Activated naive CD4-positive, alpha-beta T cell treated with anti-CD3 and anti-CD28 coated beads for 36 hours (primary cell): Measurements from ENCODE around the gene SHBG. TPM values are rescaled to one million over a fixed set of nuclear protein-coding genes. Genes with fewer than 3 reads are reported as not detected.
"Not testable (repeated sequence)": the region's sequence is repeated elsewhere in the genome, so short reads cannot be mapped to it uniquely, and the experiment has no call there.

Experiments
- CTCF ChIA-PET: fragments of 350-600 bp; sonication (Branson Sonifier 250); formaldehyde crosslinking; loops from one replicate; lab custom pipeline; 2021; ENCODE audit warnings: antibody characterized with exemption; lab: Charles Lee
- DNase-seq: peaks from one replicate; pipeline ENCODE4 v3.0.0-alpha.2; 2020
- H3K27ac Mint-ChIP-seq: one replicate; pipeline ENCODE4 v1.8.0; 2021; ENCODE audit warnings: mild to moderate bottlenecking, mixed read lengths
- H3K27me3 Mint-ChIP-seq: one replicate; pipeline ENCODE4 v1.8.0; 2021; ENCODE audit warnings: low read depth, mixed read lengths
- H3K36me3 Mint-ChIP-seq: one replicate; pipeline ENCODE4 v1.8.0; 2021; ENCODE audit warnings: low read depth, mixed read lengths
- H3K4me1 Mint-ChIP-seq: one replicate; pipeline ENCODE4 v1.8.0; 2021; ENCODE audit warnings: low read depth, mixed read lengths
- H3K4me3 Mint-ChIP-seq: one replicate; pipeline ENCODE4 v1.8.0; 2021; ENCODE audit warnings: mild to moderate bottlenecking, moderate library complexity, mixed read lengths
- H3K9me3 Mint-ChIP-seq: one replicate; pipeline ENCODE4 v1.8.0; 2021; ENCODE audit warnings: mixed read lengths
- intact Hi-C: fragments of 100-400 bp; cut with micrococcal nuclease; formaldehyde crosslinking; loops from one replicate; pipeline ENCODE4 v1.15.1; 2023
- total RNA-seq, 2 experiments: library from RNA; stranded (reverse); gene quantifications; one replicate each; pipeline ENCODE4 v1.2.3, GENCODE V29; 2021

SHBG gene
- total RNA-seq, 2 experiments from 2014 or later, result not detected

DNA sequence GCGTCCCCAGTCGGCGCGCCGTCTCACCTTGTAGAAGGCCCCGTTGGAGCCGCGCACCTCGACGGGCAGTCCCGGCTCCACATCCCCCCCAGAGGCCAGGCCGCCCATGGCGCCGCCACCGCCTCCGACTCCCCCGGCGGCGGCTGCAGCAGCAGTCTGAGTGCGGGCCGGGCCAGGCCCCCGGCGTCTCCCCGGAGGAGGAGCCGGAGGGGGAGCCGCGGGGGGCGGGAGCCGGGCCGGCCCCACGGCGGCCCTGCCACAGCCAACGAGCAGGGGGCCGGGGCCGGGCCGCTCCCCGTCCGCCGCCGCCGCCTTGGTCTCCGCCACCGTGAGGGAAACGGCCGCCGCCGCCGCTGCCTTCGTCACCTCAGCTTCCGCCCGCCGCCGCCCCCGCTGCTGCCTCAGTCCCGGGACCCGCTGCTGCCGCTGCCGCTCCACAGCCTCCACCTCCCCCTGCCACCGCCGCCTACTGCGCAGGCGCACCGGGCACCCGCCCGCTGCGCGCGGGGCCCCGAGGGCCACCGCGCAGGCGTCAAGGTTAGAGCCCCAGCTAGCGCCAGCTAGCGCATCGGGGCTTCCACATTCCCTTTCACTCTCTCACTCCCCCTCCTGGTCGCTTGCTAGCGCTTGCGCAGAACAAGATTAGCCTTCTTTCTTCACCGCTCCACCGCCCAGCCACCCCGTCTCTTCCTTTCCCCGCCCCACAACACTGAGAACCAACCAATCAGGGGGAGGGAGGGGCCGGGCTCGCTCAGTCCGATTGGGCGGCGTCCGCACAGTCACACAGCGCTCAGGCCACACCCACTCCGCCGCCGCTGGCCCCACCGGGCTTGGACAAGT lies 15.3 kb upstream of the SHBG start, which contains the start of gene FXR2:
FXR2 (minus strand) TSS at position 473 of the 840 bp plus-strand sequence; CDS start at position 108, 365 bp downstream.
- H3K36me3 Mint-ChIP-seq, result peaks cover 2% of the 10 kb centered on the region
- peak; percentile 100 for DNase-seq
- peak within 1 kb of the TSS; percentile 84 for H3K27ac Mint-ChIP-seq
- intact Hi-C loops, result loop anchor here (1.0 to 10.0 kb wide), 15 partner anchors 13 to 540 kb away; partner anchors contain the start of genes ATP1B2, CD68, EIF5A and MPDU1
- peaks cover 32% of the 10 kb centered on the region for H3K4me1 Mint-ChIP-seq
- CTCF ChIA-PET, result interaction anchor here (0.6 to 2.7 kb wide), 10 partner anchors 13 to 259 kb away, joined by 3 to 9 read pairs (median 5); partner anchors contain the start of genes MPDU1, SAT2, SHBG and SOX15
- H3K4me3 Mint-ChIP-seq, result peak within 1 kb of the TSS; percentile 83
- no peaks in the 10 kb centered on the region for H3K27me3 Mint-ChIP-seq
- no peaks in the 10 kb centered on the region for H3K9me3 Mint-ChIP-seq

DNA sequence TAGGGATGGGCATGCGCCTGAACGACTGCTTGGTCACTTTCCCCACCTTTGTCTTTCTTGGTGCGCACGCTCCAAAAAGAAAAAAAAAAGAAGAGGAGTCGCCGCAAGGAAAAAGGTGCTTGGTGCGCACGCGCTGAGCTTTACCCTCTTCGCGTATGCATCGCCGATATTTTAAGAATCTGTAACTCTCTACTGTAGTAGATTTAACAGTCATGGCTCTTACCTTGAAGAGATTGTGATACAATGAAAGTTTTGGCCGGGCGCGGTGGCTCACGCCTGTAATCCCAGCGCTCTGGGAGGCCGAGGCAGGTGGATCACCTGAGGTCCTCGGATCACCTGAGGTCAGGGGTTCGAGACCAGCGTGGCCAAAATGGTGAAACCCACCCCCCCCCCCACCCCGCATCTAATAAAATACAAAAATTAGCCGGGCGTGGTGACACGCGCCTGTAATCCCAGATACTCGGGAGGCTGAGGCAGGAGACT lies 14.6 kb upstream of the SHBG start:
- peaks cover 30% of the 10 kb centered on the region for H3K4me1 Mint-ChIP-seq
- H3K27me3 Mint-ChIP-seq, result no peaks in the 10 kb centered on the region
- CTCF ChIA-PET, result interaction anchor here (0.6 to 2.7 kb wide), 9 partner anchors 12 to 260 kb away, joined by 3 to 9 read pairs (median 7); partner anchors contain the start of genes MPDU1, SAT2, SOX15 and WRAP53
- DNase-seq, result no peak
- peaks cover 2% of the 10 kb centered on the region for H3K36me3 Mint-ChIP-seq
- no peaks in the 10 kb centered on the region for H3K9me3 Mint-ChIP-seq
- H3K27ac Mint-ChIP-seq, result peak overlapping the region; percentile 84
- intact Hi-C loops, result loop anchor here (1.0 to 10.0 kb wide), 14 partner anchors 12 to 539 kb away; partner anchors contain the start of genes ATP1B2, CD68, EIF5A and MPDU1
- peak overlapping the region; percentile 83 for H3K4me3 Mint-ChIP-seq

DNA sequence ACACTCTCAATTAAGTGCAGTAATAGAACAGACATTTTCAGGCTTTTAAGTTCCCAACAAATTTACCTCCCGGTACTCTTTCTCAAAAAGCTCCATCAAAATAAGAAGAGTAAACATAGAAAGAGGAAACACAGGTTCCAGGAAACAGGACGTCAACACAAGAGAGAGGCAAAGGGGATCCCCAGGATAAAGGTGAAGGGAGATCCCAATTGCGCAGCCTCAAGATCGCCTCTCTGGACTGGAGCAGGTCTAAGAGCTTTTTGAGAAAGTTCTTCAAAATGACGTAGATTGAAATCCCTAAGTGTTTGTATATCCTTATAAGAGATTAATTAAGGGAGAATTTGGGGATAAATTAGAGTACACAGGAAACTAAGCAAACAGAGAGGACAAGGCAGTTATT lies 11.3 kb upstream of the SHBG start:
- Mint-ChIP-seq H3K4me1 (peaks cover 2% of the 10 kb centered on the region), H3K4me3 (no peak overlapping the region), H3K27ac (no peak overlapping the region)

DNA sequence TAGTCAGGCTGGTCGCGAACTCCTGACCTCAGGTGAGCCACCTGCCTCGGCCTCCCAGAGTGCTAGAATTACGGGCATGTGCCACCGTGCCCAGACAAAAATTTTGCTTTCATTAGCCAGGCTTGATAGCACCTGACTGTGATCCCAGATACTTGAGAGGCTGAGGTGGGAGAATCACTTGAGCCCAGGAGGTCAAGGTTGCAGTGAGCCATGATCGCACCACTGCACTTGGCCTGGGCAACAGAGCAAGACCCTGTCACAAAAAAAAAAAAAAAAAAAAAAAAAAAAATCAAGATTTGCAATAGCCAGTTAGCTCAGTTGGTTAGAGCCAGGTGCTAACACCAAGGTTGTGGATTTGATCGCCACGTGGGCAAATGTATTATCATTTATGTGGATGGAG lies 9.1 kb upstream of the SHBG start:
- Mint-ChIP-seq H3K36me3 (no peaks in the 10 kb centered on the region), H3K4me1 (no peaks in the 10 kb centered on the region), H3K4me3 (no peak overlapping the region), H3K27me3 (no peaks in the 10 kb centered on the region), H3K27ac (no peak overlapping the region), H3K9me3 (no peaks in the 10 kb centered on the region)
- DNase-seq, result no peak
- intact Hi-C loops, result no loop called here
- CTCF ChIA-PET, result interaction anchor here (0.7 to 1.5 kb wide), 3 partner anchors 10 to 322 kb away, joined by 3 to 4 read pairs (median 3); partner anchors contain the start of gene SHBG

More for the DNA sequence above, 11.3 kb upstream of the SHBG start:
- CTCF ChIA-PET, result interaction anchor here (2.1 kb wide), 1 partner anchor 69 kb away, joined by 6 read pairs; the partner anchor contains the start of genes TP53 and WRAP53
- intact Hi-C loops, result loop anchor here (5.0 to 10.0 kb wide), 2 partner anchors 224 to 536 kb away; partner anchors contain the start of gene PER1
- DNase-seq, result no peak
- no peaks in the 10 kb centered on the region for H3K9me3 Mint-ChIP-seq
- H3K27me3 Mint-ChIP-seq, result no peaks in the 10 kb centered on the region
- no peaks in the 10 kb centered on the region for H3K36me3 Mint-ChIP-seq

DNA sequence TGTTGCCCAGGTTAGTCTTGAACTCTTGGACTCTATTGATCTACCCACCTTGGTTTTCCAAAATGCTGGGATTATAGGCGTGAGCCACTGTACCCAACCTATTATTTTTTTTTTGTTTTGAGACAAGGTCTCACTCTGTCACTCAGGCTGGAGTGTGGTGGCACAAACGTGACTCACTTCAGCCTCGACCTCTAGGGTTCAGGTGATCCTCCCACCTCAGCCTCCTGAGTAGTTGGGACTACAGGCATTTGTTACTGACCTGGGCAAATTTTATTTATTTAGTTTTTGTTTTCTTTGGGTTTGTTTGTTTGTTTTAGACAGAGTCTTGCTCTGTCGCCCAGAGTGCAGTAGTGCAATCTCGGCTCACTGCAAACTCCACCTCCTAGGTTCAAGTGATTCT lies 6.3 kb upstream of the SHBG start:
- peaks cover 7% of the 10 kb centered on the region for H3K4me1 Mint-ChIP-seq
- H3K36me3 Mint-ChIP-seq, result peaks cover 1% of the 10 kb centered on the region

DNA sequence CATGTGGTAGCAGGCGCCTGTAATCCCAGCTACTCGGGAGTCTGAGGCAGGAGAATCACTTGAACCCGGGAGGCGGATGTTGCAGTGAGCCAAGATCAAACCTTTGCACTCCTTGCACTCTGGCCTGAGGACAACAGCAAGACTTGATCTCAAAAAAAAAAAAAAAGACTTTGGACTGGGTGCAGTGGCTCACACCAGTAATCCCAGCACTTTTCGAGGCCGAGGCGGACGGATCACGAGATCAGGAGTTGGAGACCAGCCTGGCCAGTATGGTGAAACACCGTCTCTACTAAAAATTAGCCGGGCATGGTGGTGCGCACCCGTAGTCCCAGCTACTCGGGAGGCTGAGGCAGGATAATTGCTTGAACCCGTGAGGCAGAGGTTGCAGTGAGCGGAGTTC lies 4.2 kb upstream of the SHBG start:
- H3K4me3 Mint-ChIP-seq, H3K4me1 Mint-ChIP-seq, intact Hi-C loops, H3K27ac Mint-ChIP-seq, H3K27me3 Mint-ChIP-seq, H3K36me3 Mint-ChIP-seq, H3K9me3 Mint-ChIP-seq, DNase-seq: not testable (repeated sequence)
- CTCF ChIA-PET, result interaction anchor here (1.1 to 2.7 kb wide), 2 partner anchors 61 to 62 kb away, joined by 4 to 20 read pairs; partner anchors contain the start of gene TP53

More for the DNA sequence above, 6.3 kb upstream of the SHBG start:
- DNase-seq, result no peak
- Mint-ChIP-seq H3K27me3 (no peaks in the 10 kb centered on the region), H3K4me3 (no peak overlapping the region), H3K27ac (no peak overlapping the region), H3K9me3 (no peaks in the 10 kb centered on the region)
- CTCF ChIA-PET, result no interaction called here
- intact Hi-C loops, result no loop called here

DNA sequence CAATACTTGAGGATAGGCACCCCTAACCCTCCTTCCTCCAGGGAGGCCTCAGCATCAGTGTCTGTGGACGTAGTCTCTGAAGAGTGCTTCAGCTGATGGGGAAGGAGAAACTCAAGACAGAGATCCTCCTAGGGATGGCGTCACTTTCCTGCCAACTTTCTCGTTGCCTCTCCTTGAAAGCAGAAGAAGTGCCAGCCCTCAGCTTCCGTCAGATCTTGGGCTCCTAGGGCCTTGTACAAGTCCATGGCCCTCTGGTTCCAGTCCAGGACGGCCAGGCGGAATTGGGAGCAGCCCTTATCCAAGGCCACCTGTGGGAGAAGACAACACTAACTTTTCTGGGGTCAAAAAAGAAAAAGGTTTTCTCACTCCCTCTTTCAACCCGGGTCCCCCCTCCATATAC lies 3.6 kb upstream of the SHBG start:
- peaks cover 7% of the 10 kb centered on the region for H3K4me1 Mint-ChIP-seq
- no peak overlapping the region for H3K27ac Mint-ChIP-seq
- H3K9me3 Mint-ChIP-seq, result no peaks in the 10 kb centered on the region
- intact Hi-C loops, result no loop called here
- H3K4me3 Mint-ChIP-seq, result peak overlapping the region; percentile 88
- no peak for DNase-seq
- CTCF ChIA-PET, result interaction anchor here (1.3 to 2.7 kb wide), 4 partner anchors 12 to 60 kb away, joined by 4 to 20 read pairs (median 8); partner anchors contain the start of genes FXR2, SOX15 and TP53
- H3K27me3 Mint-ChIP-seq, result no peaks in the 10 kb centered on the region
- H3K36me3 Mint-ChIP-seq, result peaks cover 1% of the 10 kb centered on the region

DNA sequence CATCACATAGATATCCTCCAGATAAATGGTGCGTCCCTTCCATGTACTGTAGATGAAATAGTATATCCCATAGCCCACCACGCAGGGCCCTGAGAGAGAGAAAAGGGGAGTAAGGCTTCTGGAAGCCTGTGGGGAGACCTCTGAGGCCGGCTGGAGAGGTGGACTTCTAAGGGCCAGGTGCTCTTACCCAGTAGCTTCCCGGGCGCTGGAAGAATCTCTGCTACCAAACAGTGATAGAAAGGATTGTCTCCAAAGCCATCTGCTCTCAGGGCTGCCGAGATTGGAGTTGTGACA lies 3.0 kb upstream of the SHBG start:
- Mint-ChIP-seq H3K4me3 (peak overlapping the region; percentile 88), H3K9me3 (no peaks in the 10 kb centered on the region), H3K4me1 (peaks cover 7% of the 10 kb centered on the region), H3K36me3 (peaks cover 1% of the 10 kb centered on the region), H3K27me3 (no peaks in the 10 kb centered on the region), H3K27ac (no peak overlapping the region)
- DNase-seq, result no peak
- intact Hi-C loops, result loop anchor here (1.0 kb wide), 1 partner anchor 12 kb away; no protein-coding TSS in a partner anchor
- CTCF ChIA-PET, result interaction anchor here (1.3 to 2.7 kb wide), 4 partner anchors 13 to 60 kb away, joined by 4 to 20 read pairs (median 8); partner anchors contain the start of genes FXR2, SOX15 and TP53

DNA sequence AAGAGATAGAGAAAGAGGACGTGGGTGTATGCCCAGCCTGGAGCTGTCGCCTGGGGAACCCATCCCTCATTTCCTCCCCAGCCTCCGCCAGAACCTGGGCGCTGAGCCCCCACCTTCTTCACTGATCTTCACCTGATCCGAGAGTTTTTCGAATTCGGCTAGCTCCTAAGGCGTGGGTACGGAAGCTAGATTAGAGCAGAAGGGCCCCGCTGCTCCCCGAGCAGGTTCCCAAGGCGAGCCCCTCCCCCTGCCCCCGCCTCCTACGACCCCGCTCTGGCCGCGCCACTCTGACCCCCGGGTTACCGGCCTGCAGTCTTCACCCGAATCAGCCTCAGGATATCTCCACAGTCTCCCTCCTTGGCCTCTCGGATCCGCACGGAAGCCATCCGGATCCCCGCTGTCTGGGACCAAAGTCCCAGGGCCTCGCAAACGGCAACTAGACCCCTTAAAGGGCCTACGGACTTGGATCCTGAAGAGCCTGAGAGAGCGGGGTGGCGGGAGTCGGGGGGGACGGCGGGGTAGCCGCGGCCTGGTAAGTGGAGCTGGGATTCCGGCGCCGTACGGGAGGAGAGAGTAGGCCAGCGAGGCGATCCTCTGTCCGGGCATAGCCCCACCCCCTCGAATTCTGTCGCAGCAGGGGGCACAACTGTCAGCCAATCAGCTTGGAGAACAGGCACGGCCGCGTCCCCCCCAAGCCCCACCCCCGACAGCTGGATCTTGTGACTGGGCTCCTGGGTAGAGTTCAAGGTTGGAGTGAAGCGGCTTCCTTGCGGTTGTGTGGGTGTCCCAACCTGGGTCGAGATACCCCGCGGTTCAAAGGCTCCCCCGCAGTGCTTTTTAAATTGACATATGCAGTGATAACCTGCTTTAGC lies 2.4 kb upstream of the SHBG start, which contains the start of gene SAT2:
SAT2 (minus strand) TSS at position 572 of the 872 bp plus-strand sequence; CDS start at position 386, 186 bp downstream.
- Mint-ChIP-seq H3K4me3 (peak within 1 kb of the TSS; percentile 88), H3K27me3 (no peaks in the 10 kb centered on the region), H3K27ac (peak within 1 kb of the TSS; percentile 30), H3K36me3 (peaks cover 1% of the 10 kb centered on the region), H3K4me1 (peaks cover 7% of the 10 kb centered on the region), H3K9me3 (no peaks in the 10 kb centered on the region)
- peak; percentile 86 for DNase-seq
- CTCF ChIA-PET, result interaction anchor here (1.0 to 2.7 kb wide), 6 partner anchors 13 to 59 kb away, joined by 3 to 20 read pairs (median 5); partner anchors contain the start of genes FXR2, SOX15 and TP53
- intact Hi-C loops, result loop anchor here (1.0 kb wide), 1 partner anchor 12 kb away; no protein-coding TSS in a partner anchor

DNA sequence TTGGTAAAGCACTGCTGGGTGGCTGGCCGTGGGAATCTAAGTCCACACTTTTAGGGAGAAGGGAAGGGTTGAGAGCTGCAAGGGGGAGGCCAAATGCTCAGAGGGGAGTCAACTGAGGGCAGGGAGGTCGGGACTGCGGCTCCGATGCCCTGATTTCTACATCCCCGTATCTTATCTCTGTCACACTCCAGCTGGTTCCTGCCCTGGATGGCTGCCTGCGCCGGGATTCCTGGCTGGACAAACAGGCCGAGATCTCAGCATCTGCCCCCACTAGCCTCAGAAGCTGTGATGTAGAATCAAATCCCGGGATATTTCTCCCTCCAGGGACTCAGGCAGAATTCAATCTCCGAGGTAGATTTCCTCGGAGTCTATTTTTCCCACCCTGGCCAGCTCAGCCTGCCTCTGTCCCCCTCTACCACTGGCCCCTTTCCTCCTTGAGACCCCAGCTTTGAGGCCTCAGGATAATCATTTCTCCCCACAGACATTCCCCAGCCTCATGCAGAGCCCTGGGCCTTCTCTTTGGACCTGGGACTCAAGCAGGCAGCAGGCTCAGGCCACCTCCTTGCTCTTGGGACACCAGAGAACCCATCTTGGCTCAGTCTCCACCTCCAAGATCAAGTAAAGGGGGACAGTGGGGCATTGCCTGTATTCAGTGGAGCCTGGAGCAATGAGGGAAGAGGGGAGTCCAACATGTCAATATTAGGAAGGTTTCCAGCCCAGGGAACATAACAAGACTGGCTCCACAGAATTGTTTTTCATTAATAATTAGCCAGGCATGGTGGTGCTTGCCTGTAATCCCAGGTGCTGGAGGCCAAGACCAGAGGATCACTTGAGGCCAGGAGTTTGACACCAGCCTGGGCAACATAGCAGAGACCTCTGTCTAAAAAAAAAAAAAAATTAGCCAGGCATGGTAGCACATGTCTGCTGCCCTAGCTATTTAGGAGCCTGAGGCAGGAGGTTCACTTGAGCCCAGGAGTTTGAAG lies 1.8 kb downstream of the SHBG start:
- H3K4me1 Mint-ChIP-seq, result peaks cover 7% of the 10 kb centered on the region
- CTCF ChIA-PET, result interaction anchor here (0.6 to 5.6 kb wide), 14 partner anchors 9 to 276 kb away, joined by 3 to 56 read pairs (median 4); partner anchors contain the start of genes ATP1B2, TP53 and WRAP53
- no peaks in the 10 kb centered on the region for H3K36me3 Mint-ChIP-seq
- H3K27ac Mint-ChIP-seq, result no peak overlapping the region
- intact Hi-C loops, result loop anchor here (1.0 kb wide), 2 partner anchors 57 to 86 kb away; partner anchors contain the start of genes DNAH2 and WRAP53
- H3K4me3 Mint-ChIP-seq, result no peak overlapping the region
- H3K9me3 Mint-ChIP-seq, result no peaks in the 10 kb centered on the region
- no peak for DNase-seq
- H3K27me3 Mint-ChIP-seq, result no peaks in the 10 kb centered on the region
